ENCODE data around the gene RNF19B.

GRCh38 chr1:32977546-32978087 lies 13.0 kb upstream of the RNF19B start:
- TF ChIP-seq POLR2AphosphoS5 (IDR thresholded peaks at IDR 0.05; ENCODE audit: borderline replicate concordance, low read depth, low read length) (no peak), EZH2 (IDR thresholded peaks at IDR 0.05) (no peak)

Data from SK-N-MC (cell line).